CD14-positive monocyte (primary cell): ENCODE results near the gene LEMD3. TPM values are rescaled to one million over a fixed set of nuclear protein-coding genes. Genes with fewer than 3 reads are reported as not detected.
A peak's percentile ranks its signal among the peaks of the same experiment; 100 is the strongest.

Source experiments
- DNase-seq, 3 donors: peaks; one replicate each; pipeline ENCODE4 v3.0.0-alpha.2; 2011 to 2022
- H2AFZ ChIP-seq: 2 replicates; pipeline ENCODE4 v1.6.0; 2012; ENCODE audit warnings: mild to moderate bottlenecking, low read depth, low read length, inconsistent platforms; ENCODE audit not compliant: insufficient read depth, poor library complexity, severe bottlenecking
- H3K27ac ChIP-seq, 2 donors: 1 replicate in 1 of 2; 2 replicates in 1 of 2; pipeline ENCODE4 v1.5.1; 2012 to 2013; ENCODE audit warnings: low read length in 2 of 2, control low read depth in 1 of 2, inconsistent platforms in 1 of 2, low read depth in 1 of 2, mild to moderate bottlenecking in 1 of 2
- H3K27me3 ChIP-seq, 2 donors: one replicate each; pipeline versions ENCODE4 v1.6.0 to v1.6.1; 2011 to 2013; ENCODE audit warnings: low read length in 2 of 2; ENCODE audit not compliant: control insufficient read depth in 2 of 2, insufficient read depth in 2 of 2
- H3K36me3 ChIP-seq, 2 donors: replicated peaks in 1 of 2; 1 replicate in 1 of 2; 2 replicates in 1 of 2; pipeline versions ENCODE4 v1.5.1 to v1.6.1; 2012 to 2013; ENCODE audit warnings: low read length in 2 of 2, control low read depth in 1 of 2, inconsistent platforms in 1 of 2, mild to moderate bottlenecking in 1 of 2; ENCODE audit not compliant: insufficient read depth in 2 of 2, control insufficient read depth in 1 of 2
- H3K4me1 ChIP-seq, 2 donors: 1 replicate in 1 of 2; 2 replicates in 1 of 2; pipeline versions ENCODE4 v1.5.1 to v1.6.1; 2012 to 2013; ENCODE audit warnings: low read length in 2 of 2, control low read depth in 1 of 2, inconsistent platforms in 1 of 2, mild to moderate bottlenecking in 1 of 2, moderate library complexity in 1 of 2; ENCODE audit not compliant: insufficient read depth in 2 of 2, control insufficient read depth in 1 of 2
- H3K4me2 ChIP-seq: replicated peaks from 2 replicates; pipeline ENCODE3; 2012; ENCODE audit warnings: low read length, moderate library complexity, mild to moderate bottlenecking; ENCODE audit not compliant: poor library complexity, severe bottlenecking; ENCODE audit errors: extremely low read depth
- H3K4me3 ChIP-seq, 3 experiments: fragments of 200-600 bp in 1 of 3; sonication (generic) in 1 of 3; replicated peaks in 1 of 3; 1 replicate in 2 of 3; 2 replicates in 1 of 3; pipeline ENCODE4 v1.5.1; 2011 to 2013; ENCODE audit warnings: low read length in 3 of 3, mild to moderate bottlenecking in 3 of 3, control low read depth in 2 of 3, low read depth in 2 of 3, inconsistent platforms in 1 of 3, moderate library complexity in 1 of 3
- H3K79me2 ChIP-seq: 2 replicates; pipeline ENCODE4 v1.6.0; 2012; ENCODE audit warnings: mild to moderate bottlenecking, control low read depth, inconsistent platforms, low read length, moderate library complexity; ENCODE audit not compliant: insufficient read depth
- H3K9ac ChIP-seq: 2 replicates; pipeline ENCODE4 v1.6.0; 2017; ENCODE audit warnings: low read length, mild to moderate bottlenecking; ENCODE audit not compliant: insufficient read depth, poor library complexity, severe bottlenecking
- H3K9me3 ChIP-seq, 2 donors: replicated peaks in 1 of 2; 1 replicate in 1 of 2; 2 replicates in 1 of 2; pipeline versions ENCODE4 v1.5.1 to v1.6.1; 2012 to 2013; ENCODE audit warnings: low read length in 2 of 2, control low read depth in 1 of 2; ENCODE audit not compliant: control insufficient read depth in 1 of 2, insufficient read depth in 1 of 2
- H4K20me1 ChIP-seq: 2 replicates; pipeline ENCODE4 v1.6.0; 2012; ENCODE audit warnings: mild to moderate bottlenecking, low read length, control low read depth, moderate library complexity; ENCODE audit not compliant: insufficient read depth
- H3K27ac Mint-ChIP-seq, 7 donors: one replicate each; pipeline ENCODE4 v1.8.0; 2020; ENCODE audit warnings: mild to moderate bottlenecking in 7 of 7, mixed read lengths in 7 of 7, moderate library complexity in 6 of 7, inconsistent platforms in 2 of 7
- H3K27me3 Mint-ChIP-seq, 3 donors: one replicate each; pipeline ENCODE4 v1.8.0; 2021 to 2022; ENCODE audit warnings: low read depth in 3 of 3, mild to moderate bottlenecking in 3 of 3, mixed read lengths in 3 of 3, moderate library complexity in 3 of 3, inconsistent platforms in 1 of 3
- H3K36me3 Mint-ChIP-seq, 2 donors: one replicate each; pipeline ENCODE4 v1.8.0; 2020; ENCODE audit warnings: mixed read lengths in 2 of 2, inconsistent platforms in 1 of 2, mild to moderate bottlenecking in 1 of 2
- H3K4me1 Mint-ChIP-seq: one replicate; pipeline ENCODE4 v1.8.0; 2020; ENCODE audit warnings: mild to moderate bottlenecking, mixed read lengths
- H3K4me3 Mint-ChIP-seq, 2 donors: one replicate each; pipeline ENCODE4 v1.8.0; 2020; ENCODE audit warnings: mild to moderate bottlenecking in 2 of 2, mixed read lengths in 2 of 2, moderate library complexity in 1 of 2
- H3K9me3 Mint-ChIP-seq, 7 donors: one replicate each; pipeline ENCODE4 v1.8.0; 2020 to 2022; ENCODE audit warnings: mixed read lengths in 7 of 7, mild to moderate bottlenecking in 6 of 7, moderate library complexity in 6 of 7, inconsistent platforms in 2 of 7
- WGBS: methylation state at CpG from one replicate; pipeline ENCODE4 v1.1.5; 2013; ENCODE audit warnings: missing lambda C conversion rate; ENCODE audit not compliant: insufficient coverage; 5-methylcytosine and 5-hydroxymethylcytosine counted together
- intact Hi-C, 2 donors: fragments of 100-400 bp; cut with micrococcal nuclease; formaldehyde crosslinking; loops; one replicate each; pipeline versions ENCODE4 v1.15.0 to v1.15.1; 2023
- polyA plus RNA-seq, 3 donors: library from polyadenylated mRNA; depleted of rRNA in 1 of 3; unstranded in 2 of 3; stranded (reverse) in 1 of 3; fragments of 300-500 nt in 2 of 3; fragments of >200 nt in 1 of 3; fragmentation: Illumina TruSeq in 2 of 3; gene quantifications; 1 replicate in 2 of 3; 2 replicates in 1 of 3; pipeline ENCODE4 v1.2.3, GENCODE V29; 2012 to 2021
- TF ChIP-seq, protein P1 (sequence below): fragments of 200-600 bp; IDR thresholded peaks from one replicate; pipeline ENCODE4 v1.8.0; 2022; ENCODE audit warnings: antibody characterized with exemption, mild to moderate bottlenecking

The LEMD3 gene
- polyA plus RNA-seq, 3 donors = 11.3 to 12.3 (median 11.7) TPM

DNA sequence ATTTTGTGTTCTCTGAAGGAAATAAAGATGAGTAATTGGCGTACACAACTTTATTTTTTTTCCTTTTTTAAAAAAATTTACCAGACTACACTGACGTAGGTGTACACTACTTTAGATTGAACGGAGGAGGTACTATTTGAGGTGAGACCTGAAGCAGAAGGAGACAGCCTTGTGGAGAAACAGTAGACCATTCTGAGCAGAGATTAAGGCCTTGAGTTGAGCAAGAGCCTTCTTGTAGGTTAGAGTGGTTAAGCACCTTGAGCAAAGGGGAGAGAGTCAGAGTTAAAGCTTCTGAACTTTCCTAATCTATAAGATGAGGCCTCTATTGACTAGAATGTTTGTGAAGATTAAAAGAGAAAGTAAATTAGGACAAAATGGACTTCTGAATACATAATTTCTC lies 2.5 kb downstream of the LEMD3 start:
- Histone ChIP-seq H3K4me1 (peaks cover 38 to 40% of the 10 kb centered on the region in 2 donors), H3K9ac (peak overlapping the region; percentile 33), H3K36me3 (peaks cover 9 to 27% of the 10 kb centered on the region in 2 donors), H3K4me3 (peak overlapping the region in 1 of 3 experiments; percentile 90), H3K27ac (no peak overlapping the region), H3K4me2 (peak overlapping the region; percentile 89), H2AFZ (no peak overlapping the region), H3K9me3 (no peaks in the 10 kb centered on the region), H3K79me2 (peaks cover 74% of the 10 kb centered on the region), H3K27me3 (no peaks in the 10 kb centered on the region), H4K20me1 (peaks cover 45% of the 10 kb centered on the region)
- Mint-ChIP-seq H3K4me1 (peaks cover 30% of the 10 kb centered on the region), H3K27ac (peak overlapping the region in 1 of 7 donors; percentile 78), H3K27me3 (peaks cover 0 to 2% (median 0%) of the 10 kb centered on the region in 3 donors), H3K4me3 (peak overlapping the region; percentile 49 to 82), H3K36me3 (peaks cover 0 to 4% of the 10 kb centered on the region in 2 donors), H3K9me3 (peaks cover 0 to 5% (median 0%) of the 10 kb centered on the region in 7 donors)
- peak in 1 of 3 donors; percentile 5 for DNase-seq
- 0% methylated on average over 1 of the region's 3 CpGs for WGBS
- TF ChIP-seq, protein P1, sequence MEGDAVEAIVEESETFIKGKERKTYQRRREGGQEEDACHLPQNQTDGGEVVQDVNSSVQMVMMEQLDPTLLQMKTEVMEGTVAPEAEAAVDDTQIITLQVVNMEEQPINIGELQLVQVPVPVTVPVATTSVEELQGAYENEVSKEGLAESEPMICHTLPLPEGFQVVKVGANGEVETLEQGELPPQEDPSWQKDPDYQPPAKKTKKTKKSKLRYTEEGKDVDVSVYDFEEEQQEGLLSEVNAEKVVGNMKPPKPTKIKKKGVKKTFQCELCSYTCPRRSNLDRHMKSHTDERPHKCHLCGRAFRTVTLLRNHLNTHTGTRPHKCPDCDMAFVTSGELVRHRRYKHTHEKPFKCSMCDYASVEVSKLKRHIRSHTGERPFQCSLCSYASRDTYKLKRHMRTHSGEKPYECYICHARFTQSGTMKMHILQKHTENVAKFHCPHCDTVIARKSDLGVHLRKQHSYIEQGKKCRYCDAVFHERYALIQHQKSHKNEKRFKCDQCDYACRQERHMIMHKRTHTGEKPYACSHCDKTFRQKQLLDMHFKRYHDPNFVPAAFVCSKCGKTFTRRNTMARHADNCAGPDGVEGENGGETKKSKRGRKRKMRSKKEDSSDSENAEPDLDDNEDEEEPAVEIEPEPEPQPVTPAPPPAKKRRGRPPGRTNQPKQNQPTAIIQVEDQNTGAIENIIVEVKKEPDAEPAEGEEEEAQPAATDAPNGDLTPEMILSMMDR = no peak
- intact Hi-C loops = no loop called here

DNA sequence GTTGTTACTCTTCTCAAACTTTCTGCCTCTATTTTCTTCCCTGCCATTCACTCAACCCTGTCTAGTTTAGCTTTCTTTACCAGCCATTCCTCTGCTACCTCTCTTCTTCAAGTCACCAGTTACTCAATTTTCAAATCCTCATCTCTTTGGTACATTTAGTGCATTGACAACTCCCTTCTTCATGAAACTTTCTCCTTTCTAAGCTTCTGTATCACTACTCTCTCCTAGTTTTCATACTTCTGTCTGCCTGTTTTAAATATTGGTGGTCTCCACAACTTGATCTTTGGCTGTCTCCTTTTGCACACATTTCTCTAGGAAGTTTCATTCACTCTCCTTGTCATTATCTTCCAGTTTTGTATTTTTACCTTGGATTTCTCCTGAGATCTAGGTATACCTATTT lies 6.0 kb downstream of the LEMD3 start:
- peaks cover 0 to 5% (median 0%) of the 10 kb centered on the region in 7 donors for H3K9me3 Mint-ChIP-seq
- Histone ChIP-seq H3K9ac (no peak overlapping the region), H3K4me3 (no peak overlapping the region), H3K36me3 (peaks cover 13 to 46% of the 10 kb centered on the region in 2 donors), H4K20me1 (peaks cover 67% of the 10 kb centered on the region), H3K4me1 (peaks cover 32 to 35% of the 10 kb centered on the region in 2 donors), H3K4me2 (no peak overlapping the region), H3K27me3 (no peaks in the 10 kb centered on the region), H3K27ac (no peak overlapping the region), H2AFZ (no peak overlapping the region), H3K79me2 (peaks cover 95% of the 10 kb centered on the region), H3K9me3 (no peaks in the 10 kb centered on the region)
- no peaks in the 10 kb centered on the region for H3K27me3 Mint-ChIP-seq
- intact Hi-C loops = no loop called here
- no peak overlapping the region for H3K4me3 Mint-ChIP-seq
- DNase-seq = no peak
- H3K4me1 Mint-ChIP-seq = peaks cover 30% of the 10 kb centered on the region
- H3K27ac Mint-ChIP-seq = no peak overlapping the region
- TF ChIP-seq, protein P1 = no peak
- peaks cover 4 to 5% of the 10 kb centered on the region in 2 donors for H3K36me3 Mint-ChIP-seq
